ENCODE measurements around the gene SPP1.

- TF ChIP-seq, protein P1, sequence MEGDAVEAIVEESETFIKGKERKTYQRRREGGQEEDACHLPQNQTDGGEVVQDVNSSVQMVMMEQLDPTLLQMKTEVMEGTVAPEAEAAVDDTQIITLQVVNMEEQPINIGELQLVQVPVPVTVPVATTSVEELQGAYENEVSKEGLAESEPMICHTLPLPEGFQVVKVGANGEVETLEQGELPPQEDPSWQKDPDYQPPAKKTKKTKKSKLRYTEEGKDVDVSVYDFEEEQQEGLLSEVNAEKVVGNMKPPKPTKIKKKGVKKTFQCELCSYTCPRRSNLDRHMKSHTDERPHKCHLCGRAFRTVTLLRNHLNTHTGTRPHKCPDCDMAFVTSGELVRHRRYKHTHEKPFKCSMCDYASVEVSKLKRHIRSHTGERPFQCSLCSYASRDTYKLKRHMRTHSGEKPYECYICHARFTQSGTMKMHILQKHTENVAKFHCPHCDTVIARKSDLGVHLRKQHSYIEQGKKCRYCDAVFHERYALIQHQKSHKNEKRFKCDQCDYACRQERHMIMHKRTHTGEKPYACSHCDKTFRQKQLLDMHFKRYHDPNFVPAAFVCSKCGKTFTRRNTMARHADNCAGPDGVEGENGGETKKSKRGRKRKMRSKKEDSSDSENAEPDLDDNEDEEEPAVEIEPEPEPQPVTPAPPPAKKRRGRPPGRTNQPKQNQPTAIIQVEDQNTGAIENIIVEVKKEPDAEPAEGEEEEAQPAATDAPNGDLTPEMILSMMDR (conservative IDR thresholded peaks at IDR 0.05) = no peak
- no peak for TF ChIP-seq ZFX (IDR thresholded peaks at IDR 0.05)
Observed at GRCh38 chr4:88022289-88022688, 46.8 kb downstream of the SPP1 start.

Measured in C4-2B (cell line).